ENCODE measurements around the gene C4orf33.
"Not testable (repeated sequence)": the region's sequence is repeated elsewhere in the genome, so short reads cannot be mapped to it uniquely, and the experiment has no call there.

Gene C4orf33

GRCh38 chr4:129117705-129118104 lies 21.8 kb downstream of the C4orf33 start:
- DNase-seq (ENCODE audit: extremely low spot score, insufficient read length, low read depth) (no peak), FAIRE-seq (no peak)

- not testable (repeated sequence) for DNase-seq (ENCODE audit: extremely low spot score, insufficient read length, low read depth); FAIRE-seq
Observed at GRCh38 chr4:129126614-129127013, 30.7 kb downstream of the C4orf33 start.

DNA sequence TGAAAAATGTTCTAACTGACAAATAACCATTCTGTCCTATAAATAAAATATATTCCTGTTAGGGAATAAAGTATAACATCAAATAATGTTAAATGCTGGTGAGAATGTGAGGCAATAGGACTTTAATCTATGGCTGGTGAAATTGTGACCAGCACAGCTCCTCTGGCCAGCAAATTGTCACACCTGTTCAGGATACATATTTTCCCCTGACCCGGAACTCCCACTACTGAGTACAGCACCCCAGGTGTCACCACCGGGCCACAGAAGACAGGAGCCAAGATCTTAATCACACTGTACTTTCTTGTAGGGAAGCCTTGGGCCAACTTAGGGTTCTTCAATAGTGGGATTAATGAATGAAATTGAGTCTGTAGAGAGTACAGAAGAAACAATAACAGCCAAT lies 33.2 kb downstream of the C4orf33 start:
- DNase-seq (ENCODE audit: extremely low spot score, insufficient read length, low read depth) (no peak), FAIRE-seq (no peak)

GRCh38 chr4:129131343-129131742 lies 35.4 kb downstream of the C4orf33 start:
- FAIRE-seq: no peak
- DNase-seq (ENCODE audit: extremely low spot score, insufficient read length, low read depth): no peak

- DNase-seq (ENCODE audit: extremely low spot score, insufficient read length, low read depth) (no peak), FAIRE-seq (no peak)
Observed at GRCh38 chr4:129136433-129136832, 40.5 kb downstream of the C4orf33 start.

- FAIRE-seq: no peak
Observed at GRCh38 chr4:129138810-129139496, 43.0 kb downstream of the C4orf33 start.

DNA sequence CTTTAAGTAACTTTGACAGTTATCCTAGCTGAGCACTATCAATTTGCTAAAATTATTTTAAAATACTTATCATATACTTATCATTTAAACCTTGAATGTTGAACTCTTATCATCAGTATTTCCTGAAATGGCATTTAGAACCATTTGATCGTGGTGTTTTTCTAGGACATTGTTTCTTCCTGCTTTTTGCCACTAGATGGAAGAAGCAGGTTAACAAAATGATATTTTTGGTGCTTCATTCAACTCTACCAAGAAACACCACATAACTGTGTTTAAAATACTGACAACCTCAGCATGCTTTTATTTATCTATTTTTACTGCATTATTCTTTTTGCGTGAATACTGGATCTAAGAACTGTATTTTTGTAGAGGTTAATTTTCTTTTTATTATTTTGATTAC lies 44.6 kb downstream of the C4orf33 start:
- FAIRE-seq: no peak
- DNase-seq (ENCODE audit: extremely low spot score, insufficient read length, low read depth): no peak

More at GRCh38 chr4:129138810-129139496, 43.0 kb downstream of the C4orf33 start:
- DNase-seq (ENCODE audit: extremely low spot score, insufficient read length, low read depth): no peak

GRCh38 chr4:129143359-129143758 lies 47.4 kb downstream of the C4orf33 start:
- no peak for FAIRE-seq
- DNase-seq (ENCODE audit: extremely low spot score, insufficient read length, low read depth): no peak

- DNase-seq (ENCODE audit: extremely low spot score, insufficient read length, low read depth): no peak
- FAIRE-seq: no peak
Observed at GRCh38 chr4:129144755-129145206, 48.8 kb downstream of the C4orf33 start.

DNA sequence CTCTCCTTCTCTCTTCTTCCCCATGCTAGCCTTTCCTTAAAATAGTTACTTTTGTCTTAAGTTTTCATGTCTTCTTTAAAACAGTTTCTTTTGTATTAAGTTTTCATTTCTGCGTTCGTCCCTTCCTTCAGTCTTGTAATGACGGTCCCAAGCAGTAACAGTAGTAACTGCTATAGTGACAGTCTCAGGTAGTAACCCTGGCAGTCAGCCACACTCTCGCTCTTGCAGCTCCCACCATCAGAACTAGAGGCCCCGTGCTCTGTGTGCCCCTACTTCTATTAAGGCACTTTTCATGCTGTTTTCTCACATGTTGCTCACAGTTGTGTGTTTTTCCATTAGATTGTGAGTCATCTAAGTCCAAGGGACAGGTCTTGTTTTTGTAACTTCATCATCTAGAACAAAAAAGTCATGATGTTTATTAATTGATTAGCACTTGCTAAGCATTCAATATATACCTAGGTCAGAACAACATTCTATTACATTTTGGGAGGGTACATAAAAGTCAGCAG lies 49.3 kb downstream of the C4orf33 start:
- no peak for DNase-seq (ENCODE audit: extremely low spot score, insufficient read length, low read depth)

GRCh38 chr4:129146639-129147038 lies 50.7 kb downstream of the C4orf33 start:
- FAIRE-seq: no peak
- no peak for DNase-seq (ENCODE audit: extremely low spot score, insufficient read length, low read depth)

More for the DNA sequence above, 49.3 kb downstream of the C4orf33 start:
- FAIRE-seq: no peak

DNA sequence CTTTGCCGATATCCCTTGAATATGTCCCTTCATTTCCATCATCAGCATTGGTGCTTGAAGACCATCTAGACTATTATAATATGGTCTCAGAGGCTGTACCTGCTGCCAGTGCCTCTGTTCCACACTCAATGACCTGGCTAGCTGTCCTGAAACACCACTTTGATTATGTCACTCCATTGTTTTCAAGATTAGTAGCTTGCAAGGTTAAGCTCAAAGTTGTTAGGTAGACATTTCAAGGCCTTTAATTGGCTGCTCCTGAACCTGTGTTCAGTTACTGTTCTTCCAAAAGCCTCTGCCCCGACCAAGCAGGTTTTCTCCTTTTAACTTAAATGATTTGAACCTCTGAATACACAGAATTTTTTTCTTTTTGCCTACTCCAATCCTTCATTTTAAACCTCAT lies 52.9 kb downstream of the C4orf33 start:
- DNase-seq (ENCODE audit: extremely low spot score, insufficient read length, low read depth) (no peak), FAIRE-seq (no peak)

DNA sequence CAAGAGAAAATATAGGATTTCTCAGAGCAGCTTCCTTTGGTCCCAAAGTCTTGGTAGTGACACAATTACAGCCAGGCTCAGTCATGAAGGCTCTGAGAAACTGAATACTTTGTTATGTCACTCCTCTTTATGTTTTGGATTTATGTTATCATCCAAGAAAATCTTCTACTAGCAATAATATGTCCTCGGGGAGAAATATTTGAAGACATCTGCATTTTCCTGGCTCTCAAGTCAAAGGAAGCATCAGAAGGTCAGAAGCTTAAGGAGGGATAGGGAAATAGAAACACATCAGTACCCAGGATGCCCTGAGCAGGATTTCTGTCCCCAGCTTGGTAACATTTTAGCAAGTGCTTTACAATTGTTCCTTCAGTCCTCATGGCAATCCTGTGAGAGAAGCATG lies 54.0 kb downstream of the C4orf33 start:
- DNase-seq (ENCODE audit: extremely low spot score, insufficient read length, low read depth): no peak
- no peak for FAIRE-seq

DNA sequence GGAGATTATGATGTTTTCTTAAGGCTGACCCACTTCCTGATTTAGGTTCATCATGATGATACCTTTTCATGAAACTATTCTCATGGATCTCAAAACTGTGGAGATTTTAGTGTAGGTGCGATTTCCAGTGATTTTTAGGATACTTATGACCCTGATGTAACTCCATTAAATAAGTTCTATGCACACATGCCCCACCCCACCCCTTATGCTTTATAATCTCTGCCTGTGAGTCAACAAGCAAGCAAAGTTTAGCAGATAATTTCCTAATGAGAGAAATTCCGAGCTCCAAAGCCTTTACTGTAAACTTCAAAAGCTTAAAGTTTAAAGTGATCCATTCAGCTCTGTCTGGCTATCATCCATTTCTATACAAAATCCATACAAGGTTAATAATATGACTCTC lies 56.4 kb downstream of the C4orf33 start:
- FAIRE-seq (no peak), DNase-seq (ENCODE audit: extremely low spot score, insufficient read length, low read depth) (no peak)

- DNase-seq (ENCODE audit: extremely low spot score, insufficient read length, low read depth) (no peak), FAIRE-seq (no peak)
Observed at GRCh38 chr4:129153700-129154099, 57.7 kb downstream of the C4orf33 start.

DNA sequence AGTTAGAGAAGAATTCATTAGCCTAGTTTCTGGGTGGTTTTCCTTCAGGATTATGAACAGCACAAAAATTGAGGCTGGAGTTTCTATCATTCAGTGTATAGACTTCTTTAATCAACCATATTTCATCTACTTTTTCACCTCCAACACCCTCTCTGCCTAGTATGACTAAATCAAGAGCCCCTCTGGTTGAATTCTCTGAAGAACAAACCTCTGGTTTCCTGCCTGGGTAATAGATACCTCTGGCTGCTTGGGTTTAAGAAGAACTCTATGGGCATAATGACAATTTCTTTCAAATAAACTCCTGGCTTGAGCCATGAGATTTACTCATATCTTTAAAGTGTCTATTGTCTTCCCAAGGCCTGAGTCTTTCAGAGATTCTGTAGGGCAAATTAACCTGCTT lies 66.5 kb downstream of the C4orf33 start:
- DNase-seq (ENCODE audit: extremely low spot score, insufficient read length, low read depth) (no peak), FAIRE-seq (no peak)

DNA sequence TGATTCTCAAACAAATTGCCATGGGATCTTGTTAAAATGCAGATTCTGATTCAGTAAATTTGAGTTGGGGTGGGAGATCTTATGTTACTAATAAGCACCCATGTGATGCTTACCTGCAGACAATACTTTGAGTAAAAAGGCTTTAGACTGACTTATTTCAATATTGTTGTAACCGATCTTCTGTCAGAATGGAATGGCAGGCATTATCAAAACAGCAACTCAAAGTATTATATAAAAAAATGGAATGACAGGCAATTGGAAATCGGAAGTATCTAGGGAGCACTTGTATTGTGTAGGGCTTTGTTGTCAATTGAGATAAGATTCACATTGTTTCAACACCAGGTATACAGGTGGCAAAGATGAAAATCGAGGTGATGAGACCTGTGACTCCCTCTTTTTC lies 67.5 kb downstream of the C4orf33 start:
- DNase-seq (ENCODE audit: extremely low spot score, insufficient read length, low read depth) (no peak), FAIRE-seq (no peak)

DNA sequence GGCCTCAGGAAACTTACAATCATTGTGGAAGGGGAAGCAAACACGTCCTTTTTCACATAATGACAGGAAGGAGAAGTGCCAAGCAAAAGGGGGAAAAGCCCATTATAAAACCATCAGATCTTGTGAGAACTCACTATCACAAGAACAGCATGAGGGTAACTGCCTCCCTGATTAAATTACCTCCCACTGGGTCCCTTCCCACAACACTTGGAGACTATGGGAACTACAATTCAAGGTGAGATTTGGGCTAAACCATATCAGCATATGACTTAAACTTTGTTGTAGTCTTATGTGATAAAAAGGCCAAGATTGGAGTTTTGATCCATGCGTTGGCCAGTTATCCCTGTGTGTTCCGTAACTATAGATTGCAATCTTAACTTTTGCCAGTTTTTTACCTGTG lies 68.3 kb downstream of the C4orf33 start:
- no peak for FAIRE-seq
- no peak for DNase-seq (ENCODE audit: extremely low spot score, insufficient read length, low read depth)

Measured in GM18507 (cell line).